22Rv1 (cell line): Measurements from ENCODE around the gene KYNU.

Experiments used
- ZFX ChIP-seq: fragments of 450-650 bp; IDR thresholded peaks from 2 replicates; pipeline ENCODE4 v1.6.1; 2017; ENCODE audit warnings: antibody characterized with exemption, borderline replicate concordance
- TF ChIP-seq, protein P1 (sequence below): fragments of 450-650 bp; IDR thresholded peaks from 2 replicates; pipeline ENCODE4 v1.5.1; 2017; ENCODE audit warnings: mild to moderate bottlenecking

DNA sequence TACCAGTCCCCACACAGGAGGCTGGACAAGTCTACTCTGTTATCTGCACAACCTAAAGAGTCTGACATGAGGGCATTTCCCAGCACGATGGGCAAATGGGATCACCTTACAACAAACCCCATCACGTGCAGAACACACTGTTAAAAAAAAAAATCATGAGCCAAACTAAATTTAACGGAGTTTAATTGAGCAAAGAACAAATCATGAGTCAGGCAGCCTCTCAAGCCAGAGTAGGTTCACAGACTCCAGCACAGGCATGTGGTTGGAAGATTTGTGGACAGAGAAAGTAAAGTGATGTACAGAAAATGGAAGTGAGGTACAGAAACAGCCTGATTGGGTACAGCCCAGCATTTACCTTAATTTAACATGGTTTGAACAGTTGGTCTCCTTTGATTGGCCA is 59.9 kb downstream of the KYNU start:
- TF ChIP-seq, protein P1, sequence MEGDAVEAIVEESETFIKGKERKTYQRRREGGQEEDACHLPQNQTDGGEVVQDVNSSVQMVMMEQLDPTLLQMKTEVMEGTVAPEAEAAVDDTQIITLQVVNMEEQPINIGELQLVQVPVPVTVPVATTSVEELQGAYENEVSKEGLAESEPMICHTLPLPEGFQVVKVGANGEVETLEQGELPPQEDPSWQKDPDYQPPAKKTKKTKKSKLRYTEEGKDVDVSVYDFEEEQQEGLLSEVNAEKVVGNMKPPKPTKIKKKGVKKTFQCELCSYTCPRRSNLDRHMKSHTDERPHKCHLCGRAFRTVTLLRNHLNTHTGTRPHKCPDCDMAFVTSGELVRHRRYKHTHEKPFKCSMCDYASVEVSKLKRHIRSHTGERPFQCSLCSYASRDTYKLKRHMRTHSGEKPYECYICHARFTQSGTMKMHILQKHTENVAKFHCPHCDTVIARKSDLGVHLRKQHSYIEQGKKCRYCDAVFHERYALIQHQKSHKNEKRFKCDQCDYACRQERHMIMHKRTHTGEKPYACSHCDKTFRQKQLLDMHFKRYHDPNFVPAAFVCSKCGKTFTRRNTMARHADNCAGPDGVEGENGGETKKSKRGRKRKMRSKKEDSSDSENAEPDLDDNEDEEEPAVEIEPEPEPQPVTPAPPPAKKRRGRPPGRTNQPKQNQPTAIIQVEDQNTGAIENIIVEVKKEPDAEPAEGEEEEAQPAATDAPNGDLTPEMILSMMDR, result no peak
- no peak for TF ChIP-seq ZFX
